Neural progenitor cell (in vitro differentiated cells): ENCODE data around the gene CLDND1. TPM values are rescaled to one million over a fixed set of nuclear protein-coding genes. Genes with fewer than 3 reads are reported as not detected.

Experiments used
- DNase-seq: peaks from one replicate; pipeline ENCODE4 v3.0.0-alpha.2; 2016; ENCODE audit warnings: low spot score
- H2AFZ ChIP-seq: fragments of 200-600 bp; sonication (generic); replicated peaks from 2 replicates; pipeline ENCODE4 v1.6.1; 2016; ENCODE audit warnings: antibody characterized with exemption
- H3F3A ChIP-seq: fragments of 200-600 bp; sonication (generic); 2 replicates; pipeline ENCODE4 v1.6.1; 2016; ENCODE audit warnings: antibody characterized with exemption, low read depth
- H3K27ac ChIP-seq: fragments of 200-600 bp; sonication (generic); 2 replicates; pipeline ENCODE4 v1.5.1; 2016; ENCODE audit warnings: mild to moderate bottlenecking
- H3K27me3 ChIP-seq: fragments of 200-600 bp; sonication (generic); 2 replicates; pipeline ENCODE4 v1.6.1; 2016; ENCODE audit warnings: mild to moderate bottlenecking, moderate library complexity
- H3K36me3 ChIP-seq: fragments of 200-600 bp; sonication (generic); 2 replicates; pipeline ENCODE4 v1.5.1; 2016
- H3K4me1 ChIP-seq: fragments of 200-600 bp; sonication (generic); 2 replicates; pipeline ENCODE4 v1.6.1; 2016; ENCODE audit warnings: mixed run types
- H3K4me2 ChIP-seq: fragments of 200-600 bp; sonication (generic); 2 replicates; pipeline ENCODE4 v1.6.1; 2016
- H3K4me3 ChIP-seq: fragments of 200-600 bp; sonication (generic); 2 replicates; pipeline ENCODE4 v1.5.1; 2016
- H3K79me2 ChIP-seq: fragments of 200-600 bp; sonication (generic); 2 replicates; pipeline ENCODE4 v1.6.1; 2016; ENCODE audit warnings: low read depth
- H3K9ac ChIP-seq: fragments of 200-600 bp; sonication (generic); 2 replicates; pipeline ENCODE4 v1.6.1; 2016
- H3K9me3 ChIP-seq: fragments of 200-600 bp; sonication (generic); 2 replicates; pipeline ENCODE4 v1.5.1; 2016; ENCODE audit warnings: low read depth
- H4K20me1 ChIP-seq: fragments of 200-600 bp; sonication (generic); 2 replicates; pipeline ENCODE4 v1.6.1; 2016; ENCODE audit warnings: low read depth
- H3K27ac Mint-ChIP-seq: 3 replicates; pipeline ENCODE4 v1.8.0; 2021; ENCODE audit warnings: mixed read lengths
- H3K27me3 Mint-ChIP-seq: 2 replicates; pipeline ENCODE4 v1.8.0; 2022; ENCODE audit warnings: low read depth, mild to moderate bottlenecking, inconsistent platforms, moderate library complexity, mixed read lengths; ENCODE audit not compliant: insufficient read depth
- H3K36me3 Mint-ChIP-seq: 3 replicates; pipeline ENCODE4 v1.8.0; 2021; ENCODE audit warnings: mixed read lengths
- H3K4me1 Mint-ChIP-seq: 3 replicates; pipeline ENCODE4 v1.8.0; 2021; ENCODE audit warnings: mixed read lengths
- H3K4me3 Mint-ChIP-seq: 3 replicates; pipeline ENCODE4 v1.8.0; 2021; ENCODE audit warnings: mild to moderate bottlenecking, moderate library complexity, mixed read lengths
- H3K9me3 Mint-ChIP-seq: 3 replicates; pipeline ENCODE4 v1.8.0; 2020; ENCODE audit warnings: mixed read lengths
- EZH2 ChIP-seq: fragments of 200-600 bp; sonication (generic); IDR thresholded peaks from 2 replicates; pipeline ENCODE4 v1.6.1; 2017; ENCODE audit warnings: antibody characterized with exemption, mild to moderate bottlenecking, moderate library complexity
- EZH2phosphoT487 ChIP-seq: fragments of 200-600 bp; sonication (generic); IDR thresholded peaks from 2 replicates; pipeline ENCODE4 v1.6.1; 2017; ENCODE audit warnings: antibody characterized with exemption
- total RNA-seq: library from RNA; depleted of rRNA; stranded (reverse); fragments of >200 nt; gene quantifications from 2 replicates; pipeline ENCODE4 v1.2.3, GENCODE V29; 2015; ENCODE audit warnings: low replicate concordance
- TF ChIP-seq, protein P1 (sequence below): fragments of 200-600 bp; sonication (generic); IDR thresholded peaks from 2 replicates; pipeline ENCODE4 v1.5.1; 2017; ENCODE audit warnings: antibody characterized with exemption, mild to moderate bottlenecking

Gene CLDND1
- total RNA-seq, 1 donor from 2014 or later = 176 TPM

GRCh38 chr3:98525494-98525893 lies 2.8 kb upstream of the CLDND1 start:
- Histone ChIP-seq H3K36me3 (peaks cover 4% of the 10 kb centered on the region), H3K79me2 (peaks cover 19% of the 10 kb centered on the region), H2AFZ (no peak overlapping the region), H3F3A (peaks cover 6% of the 10 kb centered on the region), H3K4me1 (peaks cover 17% of the 10 kb centered on the region), H3K27me3 (peaks cover 48% of the 10 kb centered on the region), H3K9ac (no peak overlapping the region), H4K20me1 (peaks cover 4% of the 10 kb centered on the region), H3K4me3 (no peak overlapping the region), H3K4me2 (no peak overlapping the region), H3K9me3 (no peaks in the 10 kb centered on the region), H3K27ac (no peak overlapping the region)
- H3K27ac Mint-ChIP-seq = no peak overlapping the region
- DNase-seq = no peak
- TF ChIP-seq, protein P1, sequence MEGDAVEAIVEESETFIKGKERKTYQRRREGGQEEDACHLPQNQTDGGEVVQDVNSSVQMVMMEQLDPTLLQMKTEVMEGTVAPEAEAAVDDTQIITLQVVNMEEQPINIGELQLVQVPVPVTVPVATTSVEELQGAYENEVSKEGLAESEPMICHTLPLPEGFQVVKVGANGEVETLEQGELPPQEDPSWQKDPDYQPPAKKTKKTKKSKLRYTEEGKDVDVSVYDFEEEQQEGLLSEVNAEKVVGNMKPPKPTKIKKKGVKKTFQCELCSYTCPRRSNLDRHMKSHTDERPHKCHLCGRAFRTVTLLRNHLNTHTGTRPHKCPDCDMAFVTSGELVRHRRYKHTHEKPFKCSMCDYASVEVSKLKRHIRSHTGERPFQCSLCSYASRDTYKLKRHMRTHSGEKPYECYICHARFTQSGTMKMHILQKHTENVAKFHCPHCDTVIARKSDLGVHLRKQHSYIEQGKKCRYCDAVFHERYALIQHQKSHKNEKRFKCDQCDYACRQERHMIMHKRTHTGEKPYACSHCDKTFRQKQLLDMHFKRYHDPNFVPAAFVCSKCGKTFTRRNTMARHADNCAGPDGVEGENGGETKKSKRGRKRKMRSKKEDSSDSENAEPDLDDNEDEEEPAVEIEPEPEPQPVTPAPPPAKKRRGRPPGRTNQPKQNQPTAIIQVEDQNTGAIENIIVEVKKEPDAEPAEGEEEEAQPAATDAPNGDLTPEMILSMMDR = no peak
- TF ChIP-seq EZH2 (no peak), EZH2phosphoT487 (no peak)
- H3K4me1 Mint-ChIP-seq = peaks cover 14% of the 10 kb centered on the region
- no peaks in the 10 kb centered on the region for H3K9me3 Mint-ChIP-seq
- H3K4me3 Mint-ChIP-seq = no peak overlapping the region
- peaks cover 4% of the 10 kb centered on the region for H3K27me3 Mint-ChIP-seq
- H3K36me3 Mint-ChIP-seq = no peaks in the 10 kb centered on the region

DNA sequence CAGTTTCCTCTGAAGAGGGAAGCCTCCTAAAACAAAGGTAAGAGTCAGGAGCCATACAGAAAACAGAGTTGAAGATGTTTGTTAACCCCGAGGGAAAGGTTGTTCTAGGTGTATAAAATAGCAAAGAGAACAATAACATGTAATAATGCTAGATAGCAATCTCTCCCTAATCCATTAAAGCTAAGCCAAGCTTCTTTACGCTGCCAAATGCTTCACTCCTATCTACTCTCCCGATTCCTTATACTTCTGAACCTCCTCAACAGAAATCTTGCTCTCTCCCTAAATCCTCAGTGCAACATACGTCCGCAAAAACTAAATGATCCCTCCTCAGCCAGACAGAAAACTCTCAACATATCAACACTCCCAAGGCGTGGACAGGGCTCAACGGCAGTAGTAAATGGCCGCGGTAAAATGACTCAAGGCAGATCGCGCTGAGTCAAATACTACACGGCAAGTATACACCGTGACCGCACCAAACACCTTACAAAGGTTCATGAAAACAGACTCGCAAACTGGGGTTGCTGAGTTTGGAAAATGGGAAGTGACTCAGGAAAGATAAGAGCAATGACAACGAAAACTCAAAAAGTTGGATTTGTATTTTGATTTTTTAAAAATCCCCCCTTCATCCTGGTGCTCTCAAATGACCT lies 682 bp downstream of the CLDND1 start:
- Mint-ChIP-seq H3K27me3 (peaks cover 4% of the 10 kb centered on the region), H3K9me3 (no peaks in the 10 kb centered on the region), H3K36me3 (peaks cover 23% of the 10 kb centered on the region), H3K4me3 (peak overlapping the region; percentile 97), H3K4me1 (peaks cover 11% of the 10 kb centered on the region), H3K27ac (peak overlapping the region; percentile 92)
- Histone ChIP-seq H3K79me2 (peaks cover 45% of the 10 kb centered on the region), H3K27ac (peak overlapping the region; percentile 74), H3K4me3 (peak overlapping the region; percentile 69), H3F3A (peaks cover 6% of the 10 kb centered on the region), H2AFZ (peak overlapping the region; percentile 68), H3K36me3 (peaks cover 7% of the 10 kb centered on the region), H3K27me3 (peaks cover 19% of the 10 kb centered on the region), H4K20me1 (peaks cover 4% of the 10 kb centered on the region), H3K9me3 (no peaks in the 10 kb centered on the region), H3K4me1 (no peaks in the 10 kb centered on the region), H3K4me2 (peak overlapping the region; percentile 84), H3K9ac (peak overlapping the region; percentile 42)
- DNase-seq = peak; percentile 60
- TF ChIP-seq EZH2 = no peak
- TF ChIP-seq, protein P1 = no peak
- no peak for TF ChIP-seq EZH2phosphoT487

DNA sequence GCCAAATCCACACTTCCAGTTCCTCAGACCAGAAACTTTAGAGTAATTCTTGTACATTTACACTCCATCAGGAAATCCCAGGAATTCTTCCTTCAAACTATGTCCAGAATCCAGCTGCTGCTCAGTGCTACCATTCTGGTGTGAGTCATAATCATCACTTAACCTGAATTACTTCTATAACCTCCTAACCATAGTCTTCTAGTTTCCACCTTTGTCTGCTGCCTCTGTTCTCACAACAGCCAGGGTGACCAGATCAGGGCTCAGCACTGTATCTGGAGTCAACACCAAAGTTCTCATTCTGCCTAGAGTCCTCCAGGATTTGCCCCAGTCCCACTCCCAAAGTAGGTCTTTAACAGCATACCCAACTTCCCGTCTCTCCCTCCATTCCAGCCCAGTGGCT lies 3.4 kb downstream of the CLDND1 start:
- no peak overlapping the region for H3K4me3 Mint-ChIP-seq
- no peaks in the 10 kb centered on the region for H3K27me3 ChIP-seq
- no peaks in the 10 kb centered on the region for H3K9me3 Mint-ChIP-seq
- TF ChIP-seq EZH2 = no peak
- no peak for TF ChIP-seq EZH2phosphoT487
- TF ChIP-seq, protein P1 = no peak
- H3F3A ChIP-seq = peaks cover 6% of the 10 kb centered on the region
- H3K4me3 ChIP-seq = no peak overlapping the region
- H3K4me1 Mint-ChIP-seq = peaks cover 11% of the 10 kb centered on the region
- H3K9me3 ChIP-seq = no peaks in the 10 kb centered on the region
- H3K4me2 ChIP-seq = no peak overlapping the region
- peaks cover 45% of the 10 kb centered on the region for H3K79me2 ChIP-seq
- peaks cover 4% of the 10 kb centered on the region for H4K20me1 ChIP-seq
- no peak for DNase-seq
- H3K9ac ChIP-seq = no peak overlapping the region
- peaks cover 13% of the 10 kb centered on the region for H3K36me3 ChIP-seq
- peaks cover 2% of the 10 kb centered on the region for H3K27me3 Mint-ChIP-seq
- H3K4me1 ChIP-seq = no peaks in the 10 kb centered on the region
- H3K36me3 Mint-ChIP-seq = peaks cover 34% of the 10 kb centered on the region
- no peak overlapping the region for H3K27ac Mint-ChIP-seq
- no peak overlapping the region for H2AFZ ChIP-seq
- no peak overlapping the region for H3K27ac ChIP-seq
